C4-2B (cell line): ENCODE data around the gene CTSH.

Experiments used
- H3K27ac ChIP-seq: fragments of 450-650 bp; 2 replicates; pipeline ENCODE4 v1.5.1; 2017
- CTCF ChIP-seq: fragments of 450-650 bp; conservative IDR thresholded peaks from 2 replicates; pipeline ENCODE4 v1.5.1; 2017; ENCODE audit warnings: mild to moderate bottlenecking
- ZFX ChIP-seq: fragments of 450-650 bp; IDR thresholded peaks from 2 replicates; pipeline ENCODE4 v1.6.1; 2017

CTSH gene

GRCh38 chr15:78983146-78983918 is 38.5 kb upstream of the CTSH start:
- TF ChIP-seq CTCF, result no peak
- no peak for TF ChIP-seq ZFX
- no peak overlapping the region for H3K27ac ChIP-seq

GRCh38 chr15:78982736-78983135 is 37.9 kb upstream of the CTSH start:
- no peak for TF ChIP-seq CTCF
- TF ChIP-seq ZFX, result no peak

GRCh38 chr15:78981532-78982313 is 36.9 kb upstream of the CTSH start:
- TF ChIP-seq ZFX (no peak), CTCF (no peak)
- H3K27ac ChIP-seq, result no peak overlapping the region

More at GRCh38 chr15:78982736-78983135, 37.9 kb upstream of the CTSH start:
- H3K27ac ChIP-seq, result no peak overlapping the region

- TF ChIP-seq ZFX (peak; percentile 60; the same call in 1 of the 2 replicates), CTCF (peak; percentile 88)
- peak overlapping the region; percentile 62 for H3K27ac ChIP-seq
Observed at GRCh38 chr15:78979456-78980320, 34.8 kb upstream of the CTSH start.

- peak overlapping the region; percentile 62 for H3K27ac ChIP-seq
- TF ChIP-seq CTCF (no peak), ZFX (no peak)
Observed at GRCh38 chr15:78978601-78979179, 33.8 kb upstream of the CTSH start.

- TF ChIP-seq ZFX (no peak), CTCF (no peak)
- H3K27ac ChIP-seq, result no peak overlapping the region
Observed at GRCh38 chr15:78977591-78978347, 32.9 kb upstream of the CTSH start.
